NCI-H345 treated with DMSO at 0.1 percent for 48 hours (cell line): ENCODE data around the gene ZNF608.

Source experiments
- DNase-seq: peaks from one replicate; lab custom pipeline; 2025; ENCODE audit not compliant: unreplicated experiment; lab: John Stamatoyannopoulos, UW

Gene ZNF608

DNA sequence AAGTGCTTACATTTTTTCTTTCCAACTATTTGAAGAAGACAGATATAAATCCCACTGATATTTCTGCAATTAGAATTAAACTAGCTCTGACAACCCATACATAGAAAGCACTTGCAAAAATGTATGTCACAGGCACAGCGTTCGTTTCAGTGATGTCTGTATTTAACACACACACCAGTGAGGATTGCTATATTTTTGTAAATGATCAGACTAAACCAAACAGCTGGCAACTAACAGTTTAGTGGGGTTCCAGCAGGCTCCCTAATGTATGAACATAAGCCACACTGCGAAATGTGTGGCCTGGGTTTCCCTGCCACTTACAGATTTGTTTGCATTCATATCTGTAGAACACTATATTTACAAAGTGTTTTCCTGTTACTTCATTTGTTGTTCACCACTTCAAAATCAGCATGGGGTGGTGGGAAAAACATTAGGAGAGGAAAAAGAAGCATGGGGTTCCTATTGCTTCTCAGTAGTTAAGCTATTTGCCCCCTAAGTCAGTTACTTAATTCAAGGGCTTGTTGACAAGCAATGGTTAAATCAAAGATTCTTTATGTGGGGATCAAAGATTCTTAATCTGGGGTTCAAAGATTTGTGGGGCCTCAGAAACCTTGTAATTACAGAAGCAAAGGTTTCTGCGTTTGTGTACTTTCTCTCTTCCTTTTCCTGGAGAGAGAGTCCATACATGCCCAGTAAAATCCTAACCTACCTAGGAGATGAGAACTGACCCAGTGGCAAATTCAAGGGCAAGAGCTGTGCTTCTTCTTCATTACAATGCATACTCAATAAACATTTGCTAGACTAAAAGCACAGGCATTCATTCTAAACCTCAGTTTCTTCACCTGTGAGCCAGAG lies 27.1 kb downstream of the ZNF608 start:
- DNase-seq, result no peak

- no peak for DNase-seq
Measured at GRCh38 chr5:124718380-124718789, 28.1 kb downstream of the ZNF608 start.

DNA sequence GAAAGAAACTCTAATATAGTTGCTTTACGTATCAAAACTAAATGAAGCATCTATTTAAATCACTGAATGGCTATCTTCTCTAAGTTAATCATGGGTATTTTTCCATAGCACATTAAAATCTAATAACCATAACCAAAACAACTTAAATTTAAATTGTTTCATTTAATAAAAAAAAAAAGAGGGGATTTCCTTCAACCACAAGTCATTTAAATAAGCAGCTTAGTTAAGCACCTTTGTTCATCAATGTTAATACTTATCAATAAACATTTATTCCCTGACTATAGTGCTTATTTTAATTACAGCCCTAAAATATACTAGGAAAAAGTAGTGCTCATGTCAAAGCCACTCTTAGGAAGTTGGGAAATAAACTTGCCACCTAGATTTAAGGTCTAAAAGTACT lies 30.3 kb downstream of the ZNF608 start:
- DNase-seq, result no peak

DNA sequence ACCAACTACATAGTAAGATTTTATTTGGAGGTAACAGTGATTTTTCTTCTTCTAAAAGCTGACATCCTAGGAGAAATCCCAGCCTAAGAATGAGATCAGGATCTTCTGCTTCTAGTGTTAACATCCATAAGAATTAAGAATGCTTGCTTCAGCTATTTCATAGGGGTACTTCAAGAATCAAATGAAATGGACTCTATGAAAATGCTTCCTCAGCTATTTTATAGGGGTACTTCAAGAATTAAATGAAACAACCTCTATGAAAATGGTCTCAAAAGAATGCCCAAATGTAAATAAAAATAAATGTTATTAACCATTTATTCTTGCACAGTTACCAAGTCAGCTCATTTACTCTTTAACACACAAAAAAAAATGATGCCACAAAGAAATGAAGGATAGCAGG lies 31.5 kb downstream of the ZNF608 start:
- no peak for DNase-seq

DNA sequence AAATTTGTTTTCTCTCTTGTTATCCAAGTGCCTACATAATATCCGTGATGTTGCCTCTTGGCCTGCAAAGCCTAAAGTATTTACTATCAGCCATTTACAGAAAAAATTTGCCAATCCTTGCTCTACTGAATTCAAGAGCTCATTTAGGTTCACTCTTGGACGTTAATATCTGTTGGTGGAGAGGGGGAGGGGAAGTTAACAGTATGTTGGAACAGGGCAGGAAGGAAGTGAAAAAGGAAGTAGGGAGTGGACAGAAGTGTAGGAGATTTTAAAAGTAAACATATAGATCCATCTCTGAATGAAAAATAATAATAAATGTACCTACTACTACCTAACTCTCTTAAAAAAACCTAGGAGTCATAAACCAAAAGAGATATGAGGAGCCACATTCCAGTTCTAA lies 32.8 kb downstream of the ZNF608 start:
- DNase-seq, result no peak

- DNase-seq, result no peak
Measured at GRCh38 chr5:124712731-124713305, 33.6 kb downstream of the ZNF608 start.

DNA sequence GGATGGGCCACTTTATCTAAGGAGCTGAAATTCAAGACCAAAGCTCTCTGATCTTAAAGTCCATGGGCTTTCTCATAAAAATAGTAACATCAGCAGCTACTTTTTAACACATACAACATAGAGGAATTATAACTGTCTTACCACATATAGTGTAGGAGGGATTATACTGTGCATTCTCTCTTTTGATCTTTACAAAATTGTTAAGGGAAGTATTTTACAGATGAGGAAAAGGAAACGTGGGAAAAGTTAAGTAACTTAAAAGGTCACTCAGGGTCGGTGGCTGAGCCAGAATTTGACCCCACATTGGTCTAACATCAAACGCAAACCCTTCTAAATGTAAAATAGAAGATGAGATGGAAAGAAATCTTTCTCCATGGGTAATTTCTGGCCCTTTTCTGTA lies 38.4 kb downstream of the ZNF608 start:
- no peak for DNase-seq

DNA sequence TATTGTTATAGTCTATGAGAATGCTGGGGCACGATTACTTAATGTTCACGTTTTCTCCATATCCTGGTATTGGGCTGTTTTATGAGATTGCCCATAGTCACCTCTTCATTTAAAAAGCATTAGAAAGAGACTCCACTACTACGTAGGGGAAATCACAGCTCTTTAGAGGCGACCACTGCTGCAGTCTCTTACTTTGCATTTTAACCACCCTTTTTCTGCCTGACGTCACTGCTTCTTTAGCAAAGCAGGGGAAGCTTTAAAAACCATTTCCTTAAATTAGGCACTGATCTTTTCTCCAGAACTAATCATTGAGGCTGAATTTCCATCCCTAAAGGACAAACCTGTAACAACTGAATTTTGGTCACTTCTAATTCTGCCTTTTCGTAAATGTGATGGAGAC lies 38.9 kb downstream of the ZNF608 start:
- no peak for DNase-seq

GRCh38 chr5:124706729-124707361 lies 39.6 kb downstream of the ZNF608 start:
- peak; percentile 50 for DNase-seq

DNA sequence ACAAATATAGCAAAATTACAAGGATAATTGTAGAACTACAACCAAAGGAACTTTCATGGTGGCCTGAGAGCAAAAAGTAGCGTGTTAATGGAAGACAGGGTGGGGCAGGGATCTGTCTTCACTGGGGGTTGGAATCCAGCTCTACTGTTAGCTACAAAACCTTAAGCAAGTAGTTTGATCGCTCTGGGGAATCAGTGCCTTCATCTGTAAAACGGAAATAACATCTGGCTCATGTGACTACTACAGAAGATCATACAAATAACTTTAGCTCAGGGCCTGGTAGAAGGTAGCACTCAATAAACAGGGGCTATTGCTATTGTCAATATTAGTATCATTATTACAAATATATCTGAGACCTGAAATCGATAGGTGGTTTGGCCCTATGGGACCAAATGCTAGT lies 40.4 kb downstream of the ZNF608 start:
- no peak for DNase-seq

GRCh38 chr5:124705577-124705976 lies 40.9 kb downstream of the ZNF608 start:
- DNase-seq, result no peak

GRCh38 chr5:124704594-124705284 lies 41.7 kb downstream of the ZNF608 start:
- DNase-seq, result no peak

DNA sequence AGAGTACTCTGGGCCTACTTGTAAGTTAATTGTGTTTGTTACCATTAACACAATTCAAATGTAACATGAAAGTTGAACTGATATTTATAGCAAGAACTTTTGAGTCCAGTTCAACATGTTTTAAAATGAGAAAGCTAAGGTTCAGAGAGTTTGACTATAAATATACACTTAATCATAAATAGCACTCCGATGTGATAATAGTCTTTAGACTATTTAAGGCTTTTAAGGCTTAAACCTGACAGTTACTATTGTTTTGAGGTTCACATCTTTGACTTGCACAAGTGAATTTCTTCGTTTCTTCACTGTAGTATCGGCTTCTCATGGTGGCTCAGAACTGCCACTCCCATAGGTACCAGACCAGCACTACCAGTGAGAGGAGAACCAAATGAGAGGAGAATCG lies 42.4 kb downstream of the ZNF608 start:
- no peak for DNase-seq

DNA sequence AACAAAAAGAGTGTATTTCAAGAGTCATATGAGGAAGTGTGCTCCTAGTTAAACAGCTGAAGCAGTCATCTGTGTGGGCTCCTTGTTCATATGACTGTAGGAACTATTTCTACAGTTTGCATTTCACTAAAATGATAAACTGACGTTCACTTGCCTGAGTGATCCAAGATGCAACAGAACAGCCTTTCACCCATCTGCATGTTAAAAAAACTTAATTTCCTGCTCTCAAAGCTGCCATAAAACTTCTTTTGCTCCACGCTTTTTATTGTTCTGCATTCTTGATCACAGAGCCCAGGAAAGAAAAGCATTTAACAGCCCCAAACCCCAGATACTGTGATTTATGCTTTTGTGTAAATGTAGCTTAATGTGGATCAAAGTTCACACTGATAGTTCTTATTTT lies 43.9 kb downstream of the ZNF608 start:
- DNase-seq, result no peak

GRCh38 chr5:124701873-124702425 lies 44.5 kb downstream of the ZNF608 start:
- DNase-seq, result no peak

DNA sequence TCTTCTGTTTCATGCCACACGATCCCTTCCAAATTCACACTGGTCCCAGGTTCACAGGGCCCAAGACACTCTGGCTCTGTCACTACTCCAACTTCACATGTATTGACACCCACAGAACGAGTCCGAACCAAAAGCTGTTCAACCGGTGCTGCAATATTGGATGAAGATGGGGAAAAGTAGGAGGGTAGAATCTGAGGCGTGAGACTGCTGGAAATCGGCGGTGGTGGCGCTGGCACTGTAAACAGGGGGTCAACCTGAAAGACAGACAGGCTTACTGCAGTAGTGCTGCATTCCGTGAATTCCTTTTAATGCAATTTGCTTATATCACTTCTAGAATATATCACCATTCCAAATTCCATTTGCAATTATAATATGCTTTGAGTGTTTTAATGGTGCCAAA lies 45.4 kb downstream of the ZNF608 start:
- DNase-seq, result no peak

DNA sequence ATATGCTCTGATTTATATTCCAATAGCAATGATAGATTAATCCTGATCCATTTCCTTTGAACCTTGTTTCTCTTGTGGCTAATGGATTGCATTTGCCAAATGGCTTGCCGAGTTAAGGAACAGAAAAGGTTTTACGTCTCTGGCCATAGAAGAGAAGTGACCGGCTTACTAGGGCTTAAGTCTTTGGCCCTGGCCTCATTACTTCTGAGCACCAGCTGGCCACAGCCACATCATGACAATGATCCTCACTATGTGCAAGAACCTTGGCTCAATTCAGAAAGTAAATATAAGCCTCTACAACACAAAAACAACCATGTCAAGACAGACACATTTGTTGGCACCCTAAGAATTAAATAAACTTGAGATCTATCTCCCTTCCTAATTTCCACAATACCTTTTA lies 46.1 kb downstream of the ZNF608 start:
- DNase-seq, result no peak

DNA sequence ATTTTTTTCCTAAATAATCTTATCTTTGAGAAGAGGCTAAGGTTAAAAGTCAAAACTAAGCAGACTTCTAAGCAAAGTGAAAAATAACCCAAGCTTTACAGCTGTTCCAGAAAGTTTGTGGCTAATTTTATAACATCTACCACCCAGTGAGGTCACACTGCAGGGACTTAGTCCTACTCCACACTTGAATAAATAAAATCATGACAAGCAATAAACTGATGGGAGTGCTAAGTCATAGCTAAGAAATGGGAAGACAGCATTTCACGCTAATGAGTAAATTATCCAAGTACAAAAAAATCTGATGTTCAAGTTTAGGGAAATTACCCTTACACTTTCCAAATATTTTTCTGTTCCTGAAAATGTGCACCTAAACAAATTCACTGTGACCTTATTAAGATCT lies 47.7 kb downstream of the ZNF608 start:
- no peak for DNase-seq

DNA sequence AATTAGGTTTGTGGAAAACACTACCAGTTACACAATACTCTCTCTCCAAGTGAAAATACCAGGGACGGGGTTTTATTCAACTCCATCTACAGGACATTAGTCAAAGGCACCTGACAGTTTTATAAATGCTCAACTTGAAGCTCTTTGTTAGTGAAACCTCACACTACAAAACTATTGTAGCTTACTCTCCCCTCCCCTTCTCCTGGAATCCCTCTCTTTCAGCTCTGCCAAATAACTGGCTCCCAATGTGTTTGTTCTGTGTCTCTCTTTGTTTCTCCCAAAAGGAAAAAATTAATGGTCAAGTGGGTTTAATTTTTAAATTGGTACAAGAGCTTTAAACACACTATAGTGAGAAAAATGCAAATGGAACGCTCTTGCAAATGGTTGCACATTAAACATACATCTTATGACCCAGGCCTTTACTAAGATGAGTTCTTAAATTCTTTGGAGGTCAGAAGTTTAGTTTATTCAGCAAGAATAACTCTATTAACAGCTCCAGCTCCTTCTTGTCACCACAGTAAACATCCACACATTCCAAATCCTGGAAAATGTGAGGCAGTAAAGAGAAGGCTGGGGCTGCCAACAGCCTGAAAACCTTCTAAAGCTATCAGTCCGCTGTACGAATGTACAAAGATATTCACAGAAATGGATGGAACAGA lies 48.4 kb downstream of the ZNF608 start:
- no peak for DNase-seq

GRCh38 chr5:124697501-124697900 lies 48.9 kb downstream of the ZNF608 start:
- no peak for DNase-seq

DNA sequence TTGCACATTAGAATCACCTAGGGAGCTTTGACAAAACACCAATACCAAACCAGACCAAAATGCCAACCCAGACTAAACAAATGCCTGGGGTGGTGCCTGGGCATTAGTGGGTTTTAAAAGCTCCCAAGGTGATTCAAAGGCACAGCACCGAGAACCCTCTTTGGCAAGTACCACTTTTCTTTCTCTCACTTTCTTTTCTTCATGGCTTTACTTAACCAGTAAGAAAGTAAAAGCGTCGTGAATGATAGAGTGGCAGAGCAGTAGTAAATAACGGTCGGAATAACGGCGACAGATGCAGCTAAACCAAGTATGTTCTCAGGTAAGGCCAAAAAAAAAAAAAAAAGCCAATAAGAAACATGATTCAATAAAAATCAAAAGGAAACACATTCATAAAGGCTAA lies 49.5 kb downstream of the ZNF608 start:
- no peak for DNase-seq
